Right kidney (tissue), 9 donors: ENCODE measurements around the gene FAM81A.
"Not testable (repeated sequence)": the region's sequence is repeated elsewhere in the genome, so short reads cannot be mapped to it uniquely, and the experiment has no call there.

Source experiments
- DNase-seq: peaks from one replicate; pipeline ENCODE4 v3.0.0-alpha.2; 2016
- long read RNA-seq, 8 donors: transcript quantifications; one replicate each; lab custom pipeline, GENCODE V29; 2026

The FAM81A gene
- long read RNA-seq, donor 1, partial matches to known transcripts: 0 of 3 reads
- long read RNA-seq, donor 1, other reads (novel, unspliced or antisense): 0 of 3 reads
- long read RNA-seq, donor 2, partial matches to known transcripts: 0 of 3 reads
- long read RNA-seq, donor 2, other reads (novel, unspliced or antisense): 0 of 3 reads
- long read RNA-seq, donor 3, partial matches to known transcripts: 0 of 3 reads
- long read RNA-seq, donor 3, other reads (novel, unspliced or antisense): 0 of 3 reads
- long read RNA-seq, donor 4, partial matches to known transcripts: 0 of 2 reads
- long read RNA-seq, donor 4, other reads (novel, unspliced or antisense): 0 of 2 reads
- long read RNA-seq, donor 5, partial matches to known transcripts: 32 of 49 reads
- long read RNA-seq, donor 5, other reads (novel, unspliced or antisense): 17 of 49 reads
- long read RNA-seq, donor 6, partial matches to known transcripts: 0 of 1 reads
- long read RNA-seq, donor 6, other reads (novel, unspliced or antisense): 0 of 1 reads
- long read RNA-seq, donor 7: 0 reads
- long read RNA-seq, donor 8, partial matches to known transcripts: 0 of 1 reads
- long read RNA-seq, donor 8, other reads (novel, unspliced or antisense): 0 of 1 reads

- peak; percentile 71 for DNase-seq
Measured at GRCh38 chr15:59437817-59438624, at the start of gene FAM81A. FAM81A (plus strand) TSS chr15:59438186; CDS start chr15:59458627, 20,441 bp downstream.

DNA sequence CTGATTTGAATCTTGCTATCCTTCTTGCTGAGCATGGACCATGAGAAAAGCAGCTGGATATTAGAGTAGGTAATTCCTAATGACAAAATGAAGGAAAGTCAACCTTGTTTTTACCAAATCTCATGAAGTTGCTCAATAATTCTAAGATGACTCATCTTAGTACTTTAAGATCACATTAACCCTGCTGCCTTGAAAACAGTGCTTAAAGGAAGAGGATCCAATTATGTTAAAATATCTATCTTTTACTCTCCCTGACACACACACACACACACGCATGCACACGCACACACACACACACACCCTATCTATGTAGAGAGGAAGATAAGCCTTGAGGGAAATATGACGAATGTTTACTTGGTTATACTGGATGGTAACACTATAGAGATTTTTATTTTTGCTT, 49.3 kb upstream of the FAM81A start:
- no peak for DNase-seq

GRCh38 chr15:59392299-59392698, 45.7 kb upstream of the FAM81A start:
- DNase-seq: no peak

DNA sequence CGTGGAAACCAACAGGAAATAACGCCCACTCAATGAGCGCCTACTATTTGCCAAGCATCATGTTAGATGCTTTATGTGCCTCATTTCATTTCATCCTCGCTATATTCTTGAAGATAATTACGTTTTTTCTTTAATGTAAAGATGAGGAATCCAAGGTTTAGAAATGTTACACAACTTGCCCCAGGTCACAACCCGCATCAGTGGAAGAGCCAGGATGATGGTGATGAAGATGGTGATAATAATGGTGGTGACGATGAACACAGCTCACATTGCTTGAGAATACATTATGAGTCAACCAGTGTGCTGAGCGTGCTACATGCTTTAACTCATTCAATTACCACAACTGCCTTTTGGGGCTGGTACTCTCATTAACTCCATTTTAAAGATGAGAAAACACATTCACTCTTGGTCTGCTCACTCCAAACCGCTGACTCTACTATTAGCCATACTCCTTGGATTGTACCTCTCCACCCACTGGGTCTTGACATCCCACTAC, 43.8 kb upstream of the FAM81A start:
- no peak for DNase-seq

DNA sequence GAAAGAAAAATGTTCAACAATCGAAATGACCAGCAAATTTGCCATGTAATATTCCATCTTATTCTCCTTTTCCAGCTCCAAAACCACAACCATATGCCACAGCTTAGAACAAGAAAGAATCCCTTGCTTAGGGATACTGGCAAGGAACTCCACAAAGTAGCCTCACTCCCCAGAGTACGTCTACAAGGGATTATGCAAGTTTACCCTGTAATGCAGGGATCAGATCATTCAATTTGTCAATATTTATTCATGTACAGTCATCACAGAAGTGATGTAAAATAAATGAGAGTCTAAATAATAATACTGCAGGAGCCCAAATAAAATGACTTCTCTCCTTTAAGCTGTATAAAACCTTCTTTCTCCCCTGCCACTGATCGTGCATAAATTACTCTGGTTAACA, 41.8 kb upstream of the FAM81A start:
- no peak for DNase-seq

DNA sequence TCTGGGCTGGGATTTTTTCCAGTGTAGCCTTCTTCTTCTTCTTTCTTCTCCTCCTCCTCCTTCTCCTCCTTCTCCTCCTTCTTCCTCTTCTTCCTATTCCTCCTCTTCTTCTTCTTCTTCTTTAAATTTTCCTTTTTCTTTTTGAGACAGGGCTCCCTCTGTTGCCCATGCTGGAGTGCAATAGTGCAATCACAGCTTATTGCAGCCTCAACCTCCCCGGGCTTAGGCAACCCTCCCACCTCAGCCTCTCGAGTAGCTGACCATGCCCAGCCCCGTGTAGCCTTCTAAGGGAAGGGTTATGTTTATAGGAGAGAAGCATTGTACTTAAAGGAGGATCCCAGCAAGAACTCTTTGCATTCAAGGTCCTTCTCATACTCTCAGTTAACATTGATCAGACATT, 41.3 kb upstream of the FAM81A start:
- no peak for DNase-seq

DNA sequence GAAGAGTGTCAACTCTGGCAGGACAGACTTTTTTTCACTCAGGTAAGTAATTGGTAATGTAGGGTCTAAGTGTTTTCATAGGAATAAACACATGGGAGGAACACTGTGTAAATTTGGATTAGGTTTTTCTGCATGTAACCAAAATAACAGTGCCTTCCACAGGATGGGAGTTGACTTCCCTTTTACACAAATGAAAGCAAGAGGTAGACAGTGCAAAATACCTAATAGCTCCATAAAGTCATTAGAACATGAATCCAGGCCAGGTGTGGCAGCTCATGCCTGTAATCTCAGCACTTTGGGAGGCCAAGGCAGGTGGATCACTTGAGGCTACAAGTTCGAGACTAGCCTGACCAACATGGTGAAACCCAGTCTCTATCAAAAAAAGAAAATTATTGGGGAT, 39.8 kb upstream of the FAM81A start:
- no peak for DNase-seq

- no peak for DNase-seq
Measured at GRCh38 chr15:59399465-59400102, 38.4 kb upstream of the FAM81A start.

GRCh38 chr15:59400103-59400813, 37.7 kb upstream of the FAM81A start:
- no peak for DNase-seq

DNA sequence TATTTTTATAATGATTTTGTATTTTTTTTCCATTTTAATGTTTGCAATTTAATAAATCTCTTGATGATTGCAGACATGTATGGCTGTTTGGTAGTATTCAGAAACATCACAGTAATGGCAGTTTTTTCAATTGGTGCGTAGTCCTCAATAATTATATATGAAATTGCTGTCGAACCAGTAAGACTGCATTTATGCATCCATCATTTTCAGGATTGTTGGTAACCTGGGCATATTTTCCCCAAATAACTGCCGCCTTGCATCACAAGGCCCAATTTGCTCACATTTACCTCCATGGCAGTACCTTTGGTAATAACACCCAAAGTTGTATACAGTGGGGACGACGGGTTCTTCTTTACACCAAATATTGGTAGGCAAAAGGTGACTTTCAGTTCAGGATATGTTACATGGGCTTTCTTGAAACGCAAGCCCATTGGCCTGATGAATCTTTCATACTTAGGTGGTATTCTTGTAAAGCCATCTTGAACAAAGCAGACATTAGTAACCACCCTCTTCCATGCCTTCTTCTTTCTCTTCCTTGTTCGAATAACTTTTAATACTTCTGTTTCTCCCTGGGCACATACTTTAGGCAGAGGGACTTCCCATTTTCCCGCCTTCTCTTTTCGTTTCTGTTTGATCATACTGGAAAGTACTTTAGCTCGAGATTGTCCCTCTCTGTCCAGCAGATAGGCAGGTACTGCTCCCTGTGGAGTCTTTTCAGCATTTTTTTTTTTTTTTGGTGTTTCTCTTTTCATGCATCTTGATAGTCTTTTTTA, 36.7 kb upstream of the FAM81A start:
- not testable (repeated sequence) for DNase-seq

- DNase-seq: no peak
Measured at GRCh38 chr15:59401824-59402569, 36.0 kb upstream of the FAM81A start.

DNA sequence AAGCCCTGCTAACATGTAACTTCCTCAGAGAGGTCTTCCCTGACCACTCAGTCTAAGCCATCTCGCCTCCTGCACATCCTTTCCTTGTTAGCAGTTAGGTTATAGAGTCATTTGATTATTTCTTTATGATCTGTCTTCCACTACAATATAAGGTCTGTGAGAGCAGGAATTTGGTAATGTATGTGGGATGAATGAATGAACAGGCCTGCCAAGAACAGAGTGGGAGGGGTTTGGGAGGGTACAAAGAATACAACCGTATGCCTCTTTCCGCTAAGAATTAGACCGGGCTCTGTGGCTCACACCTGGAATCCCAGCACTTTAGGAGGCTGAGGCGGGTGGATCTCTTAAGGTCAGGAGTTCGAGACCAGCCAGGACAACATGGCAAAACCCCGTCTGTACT, 32.9 kb upstream of the FAM81A start:
- no peak for DNase-seq

- DNase-seq: no peak
Measured at GRCh38 chr15:59406446-59406845, 31.5 kb upstream of the FAM81A start.

DNA sequence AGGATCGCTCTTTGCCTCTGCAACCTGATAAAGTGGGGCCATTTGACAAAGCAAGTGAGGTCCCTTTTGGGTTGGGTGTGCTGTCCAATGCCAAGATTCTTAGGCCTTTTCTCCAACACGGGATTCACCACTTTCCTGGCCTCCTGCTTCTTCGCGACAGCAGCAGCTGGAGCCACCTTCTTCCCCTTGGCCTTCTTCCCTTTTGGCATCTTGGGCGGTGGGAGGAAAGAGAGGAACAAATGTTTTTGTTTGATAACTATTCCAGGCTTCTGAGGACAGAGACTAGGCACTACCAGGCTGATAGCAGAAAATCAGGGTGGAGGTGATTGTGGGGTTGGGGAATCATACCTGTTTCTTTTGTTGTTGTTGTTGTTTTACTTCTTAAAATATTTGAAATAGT, 30.0 kb upstream of the FAM81A start:
- no peak for DNase-seq

DNA sequence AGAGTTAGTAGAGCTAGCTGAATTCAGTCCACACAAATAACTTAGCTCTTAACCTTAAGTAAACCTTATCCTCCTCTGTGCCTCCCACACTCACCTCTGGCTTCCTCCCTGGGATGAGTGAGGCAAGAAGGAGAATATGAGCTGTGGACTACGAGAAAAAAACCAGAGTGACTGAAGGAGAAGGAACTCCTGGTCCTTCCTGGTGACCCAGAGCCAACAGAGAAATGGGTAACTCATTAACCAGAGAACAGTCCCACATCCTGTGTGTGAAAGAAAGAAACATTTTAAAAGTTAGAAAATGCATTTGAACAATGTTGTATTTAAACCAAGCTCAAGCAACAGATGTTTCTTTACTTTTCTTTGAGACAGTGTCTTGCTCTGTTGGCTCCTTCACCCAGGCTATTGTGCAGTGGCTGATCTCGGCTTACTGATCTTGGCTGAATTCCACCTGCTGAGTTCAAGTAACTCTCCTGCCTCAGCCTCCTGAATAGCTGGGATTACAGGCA, 27.5 kb upstream of the FAM81A start:
- peak; percentile 23 for DNase-seq

GRCh38 chr15:59413577-59413976, 24.4 kb upstream of the FAM81A start:
- no peak for DNase-seq

DNA sequence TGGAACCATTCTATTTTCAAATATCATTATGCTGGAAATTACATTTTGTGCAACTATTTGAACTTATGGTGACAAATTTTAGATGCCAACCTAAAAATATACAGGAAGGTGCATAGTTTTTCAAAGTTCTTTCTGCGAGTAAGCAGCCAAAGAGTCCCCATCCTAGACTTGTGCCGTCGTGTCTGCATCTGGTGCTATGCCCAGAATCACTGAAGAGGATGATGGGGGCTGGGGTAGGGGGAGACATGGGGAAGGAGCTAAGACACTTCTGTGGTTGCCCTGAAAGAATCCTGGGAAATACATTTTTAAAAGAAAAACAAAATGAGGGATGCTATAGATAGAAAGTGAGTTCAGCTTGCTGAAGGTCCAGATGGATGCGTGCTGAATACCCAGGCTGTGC, 21.2 kb upstream of the FAM81A start:
- no peak for DNase-seq

GRCh38 chr15:59419170-59419569, 18.8 kb upstream of the FAM81A start:
- no peak for DNase-seq

GRCh38 chr15:59420108-59420507, 17.9 kb upstream of the FAM81A start:
- DNase-seq: no peak
